Measurements from ENCODE around the gene EEPD1.
A peak's percentile ranks its signal among the peaks of the same experiment; 100 is the strongest.
"Not testable (repeated sequence)": the region's sequence is repeated elsewhere in the genome, so short reads cannot be mapped to it uniquely, and the experiment has no call there.

EEPD1 gene

DNA sequence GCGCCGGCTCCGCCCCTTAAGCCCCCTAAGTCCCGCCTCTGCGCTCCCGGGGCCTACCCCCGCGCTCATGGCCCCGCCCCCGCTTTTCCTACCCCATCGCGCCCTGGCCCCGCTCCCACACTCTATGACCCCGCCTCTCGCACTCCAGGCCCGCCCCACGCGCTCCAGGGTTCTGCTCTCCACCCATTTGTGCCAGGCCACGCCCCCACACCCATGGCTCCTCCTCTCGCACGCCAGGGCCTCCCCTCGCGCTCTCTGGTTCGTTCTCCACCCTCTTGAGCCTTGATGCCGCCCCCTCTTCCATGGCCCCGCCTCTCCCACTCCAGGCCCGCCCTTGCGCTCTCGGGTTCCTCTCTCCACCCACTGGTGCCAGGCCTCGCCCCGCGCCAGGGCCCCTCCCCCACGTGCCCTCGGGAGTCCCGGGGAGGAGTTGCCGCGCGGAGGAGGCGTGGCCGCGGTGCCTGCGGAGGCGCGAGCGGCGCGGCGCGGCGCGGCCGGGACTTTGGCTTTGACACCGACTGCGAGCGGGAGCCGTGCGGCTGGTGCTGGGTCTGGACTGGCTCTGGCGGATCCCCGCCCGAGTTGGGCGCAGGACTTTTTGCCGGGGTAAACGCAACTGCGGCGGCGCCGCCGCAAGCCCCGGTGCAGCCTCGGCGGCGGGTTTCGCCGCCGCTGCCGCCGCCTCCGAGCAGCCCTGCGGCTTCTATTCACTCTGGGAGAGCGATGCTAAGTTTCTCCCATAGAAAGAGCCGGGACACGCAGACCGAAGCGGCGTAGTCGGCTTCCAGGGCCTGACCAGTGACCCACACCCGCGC lies at the start of gene EEPD1:
Gene EEPD1 (plus strand): TSS at position 499 of the 815 bp plus-strand sequence. CDS start 1,071 bp downstream, outside the sequence.
- DNase-seq = peak; percentile 99 to 100

GRCh38 chr7:36103837-36104561 lies 49.1 kb upstream of the EEPD1 start:
- no peak for DNase-seq

GRCh38 chr7:36106972-36107908 lies 45.8 kb upstream of the EEPD1 start:
- not testable (repeated sequence) for DNase-seq

DNA sequence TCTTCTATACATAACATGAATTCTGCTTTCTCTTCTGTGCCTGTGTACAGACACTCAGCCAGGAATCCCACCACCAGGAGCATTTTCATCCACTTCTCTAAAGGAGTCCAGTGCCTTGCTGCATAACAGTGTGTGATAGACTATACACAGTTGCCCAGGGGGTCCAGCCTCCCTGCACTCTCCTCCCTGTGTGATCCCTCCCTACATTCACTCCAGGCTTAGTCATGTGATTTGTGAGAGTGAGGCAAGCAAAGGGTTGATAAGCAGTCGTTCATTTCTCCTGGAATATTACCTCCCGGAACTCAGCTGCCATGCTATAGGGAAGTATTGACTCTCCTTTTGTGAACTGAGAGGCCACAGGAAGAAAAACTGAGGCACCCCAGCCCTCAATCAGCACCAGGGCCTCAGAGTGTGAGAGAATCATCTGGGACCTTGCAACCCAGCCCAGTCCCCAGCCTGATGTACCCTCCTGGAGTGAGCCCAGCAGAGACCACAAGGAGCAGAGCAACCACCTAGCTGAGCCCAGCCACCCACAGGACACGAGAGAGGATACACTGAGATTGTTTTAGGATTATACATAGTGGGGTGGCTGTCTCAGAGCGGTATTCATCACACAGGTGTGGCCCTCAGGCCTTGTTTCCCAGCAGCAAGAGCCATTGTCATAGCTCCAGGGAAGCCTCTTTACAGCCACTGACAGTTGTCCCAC lies 45.0 kb upstream of the EEPD1 start:
- no peak for DNase-seq

- no peak for DNase-seq
Observed at GRCh38 chr7:36109013-36109627, 43.9 kb upstream of the EEPD1 start.

DNA sequence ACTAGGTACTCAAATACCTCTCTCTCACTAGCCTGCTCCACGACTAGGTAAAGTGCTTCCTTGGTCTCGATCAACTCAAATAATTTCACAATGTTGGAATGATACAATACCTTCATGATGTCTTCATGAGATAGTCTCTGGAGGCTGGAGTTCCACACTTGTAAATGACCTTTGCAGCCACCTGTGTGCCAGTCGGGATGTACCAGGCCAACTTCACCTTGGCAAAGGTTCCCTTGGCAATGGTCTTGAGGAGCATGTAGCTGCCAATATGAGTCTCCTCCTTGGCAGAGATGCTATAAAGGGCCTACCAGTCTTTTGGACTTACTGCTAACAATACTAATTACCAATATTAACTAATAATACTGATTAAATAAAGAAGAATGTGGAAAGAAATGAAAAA lies 42.5 kb upstream of the EEPD1 start:
- DNase-seq = no peak

DNA sequence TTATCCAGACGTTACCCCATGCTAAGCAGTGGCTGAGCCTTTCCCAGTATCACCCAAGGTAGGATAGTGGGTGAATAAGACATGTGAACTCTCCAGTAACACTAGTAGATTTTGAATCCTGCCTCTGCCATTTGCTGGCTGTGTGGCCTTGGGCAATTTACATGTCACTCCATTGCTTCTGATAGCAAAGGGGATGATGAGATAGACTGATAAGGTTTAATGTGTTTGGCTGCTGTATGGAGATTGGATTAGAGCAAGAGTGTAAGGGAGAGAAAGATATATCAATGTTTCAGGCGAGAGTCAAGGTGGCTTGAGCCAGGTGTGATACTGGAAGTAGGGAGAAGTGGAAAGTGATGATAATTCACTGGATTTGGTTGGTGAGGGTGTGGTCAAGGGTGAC lies 40.1 kb upstream of the EEPD1 start:
- DNase-seq = no peak

GRCh38 chr7:36114355-36114754 lies 38.7 kb upstream of the EEPD1 start:
- no peak for DNase-seq

DNA sequence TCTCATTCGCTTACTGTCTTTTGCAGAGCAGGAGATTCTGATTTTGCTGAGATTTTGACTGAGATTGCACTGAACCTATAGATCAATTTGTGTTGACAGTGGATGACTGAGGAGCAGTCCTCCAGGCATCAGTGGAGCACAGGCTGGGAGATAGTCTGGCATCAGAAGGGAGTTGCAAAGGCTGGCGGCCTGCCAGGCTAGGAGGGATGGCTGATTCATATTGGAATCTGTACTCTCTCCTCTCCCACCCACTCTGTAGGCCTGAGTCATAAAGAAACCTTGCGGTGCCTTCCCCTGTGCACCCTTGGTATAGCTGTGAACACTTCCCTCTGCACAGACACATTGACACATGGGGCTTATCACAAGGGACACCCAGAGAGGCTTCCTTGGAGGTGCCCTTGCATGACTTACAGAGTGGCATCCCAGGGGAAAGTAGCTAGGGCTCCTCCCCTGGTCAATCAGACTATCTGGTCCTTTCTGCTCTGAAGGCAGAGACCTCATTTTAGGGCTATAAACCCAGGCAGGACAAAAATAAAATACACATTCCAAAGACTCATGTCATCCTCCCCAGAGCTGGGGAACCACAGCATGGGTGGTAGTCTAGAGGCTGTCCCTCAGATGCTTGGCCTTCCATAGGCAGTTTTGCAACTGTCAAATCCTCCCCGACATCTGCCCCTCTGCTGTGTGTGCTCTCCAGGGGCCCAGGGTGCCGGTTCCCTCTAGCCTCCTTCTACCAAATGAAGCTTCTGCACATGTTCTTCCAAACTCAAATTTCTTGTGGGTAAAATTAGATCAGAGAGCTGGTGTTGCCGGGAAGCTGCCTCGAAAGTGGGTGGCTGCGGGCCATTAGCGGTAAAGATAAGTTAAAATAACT lies 37.4 kb upstream of the EEPD1 start:
- no peak for DNase-seq

- DNase-seq = no peak
Observed at GRCh38 chr7:36116347-36117202, 36.5 kb upstream of the EEPD1 start.

DNA sequence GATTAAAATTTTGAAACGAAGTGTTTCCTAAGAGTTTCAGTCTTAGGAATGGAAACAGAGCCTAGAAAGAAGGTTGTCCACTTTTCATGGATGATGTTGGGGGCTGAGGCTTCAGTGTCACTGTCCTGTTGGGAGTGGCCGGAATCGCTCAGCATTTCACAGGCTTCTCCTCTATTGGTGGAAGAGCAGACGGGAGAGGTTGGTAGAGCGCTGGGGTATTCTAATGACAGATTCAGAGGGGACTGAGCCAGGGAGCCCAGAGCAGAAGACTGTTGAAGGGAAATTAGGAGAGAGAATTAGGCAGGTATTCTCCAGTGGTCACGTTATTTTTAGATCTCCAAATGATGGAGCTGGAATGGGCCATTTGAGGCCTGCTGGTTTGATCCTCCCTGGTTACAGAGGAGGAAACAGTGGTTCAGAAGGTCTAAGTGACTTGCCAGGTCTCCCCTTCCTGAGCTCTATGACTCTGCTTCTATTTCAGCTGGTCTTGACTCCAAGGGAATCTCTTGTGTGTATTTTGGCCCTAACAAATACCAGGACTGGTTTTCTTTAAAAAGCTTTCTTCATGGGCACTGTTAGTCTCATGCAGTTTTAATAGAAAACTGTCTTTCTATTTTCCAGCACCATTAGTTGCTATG lies 35.7 kb upstream of the EEPD1 start:
- no peak for DNase-seq

- DNase-seq = no peak
Observed at GRCh38 chr7:36118344-36118743, 34.7 kb upstream of the EEPD1 start.

- no peak for DNase-seq
Observed at GRCh38 chr7:36119005-36119706, 33.9 kb upstream of the EEPD1 start.

- peak in 1 of 2 experiments; percentile 2 for DNase-seq
Observed at GRCh38 chr7:36119983-36120646, 32.9 kb upstream of the EEPD1 start.

DNA sequence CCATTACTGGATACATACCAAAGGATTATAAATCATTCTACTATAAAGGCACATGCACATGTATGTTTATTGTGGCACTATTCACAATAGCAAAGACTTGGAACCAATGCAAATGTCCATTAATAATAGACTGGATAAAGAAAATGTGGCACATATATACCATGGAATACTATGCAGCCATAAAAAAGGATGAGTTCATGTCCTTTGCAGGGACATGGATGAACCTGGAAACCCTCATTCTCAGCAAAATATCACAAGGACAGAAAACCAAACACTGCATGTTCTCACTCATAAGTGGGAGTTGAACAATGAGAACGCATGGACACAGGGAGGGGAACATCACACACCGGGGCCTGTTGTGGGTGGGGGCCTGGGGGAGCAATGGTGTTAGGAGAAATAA lies 27.4 kb upstream of the EEPD1 start:
- not testable (repeated sequence) for DNase-seq

- DNase-seq = no peak
Observed at GRCh38 chr7:36127075-36127740, 25.8 kb upstream of the EEPD1 start.

GRCh38 chr7:36128448-36129047 lies 24.5 kb upstream of the EEPD1 start:
- DNase-seq = peak; percentile 53 to 67

Measured in SHP77 (cell line).